Activated gamma-delta T cell (primary cell): Measurements from ENCODE around the gene ZMYND19.
"Not testable (repeated sequence)": the region's sequence is repeated elsewhere in the genome, so short reads cannot be mapped to it uniquely, and the experiment has no call there.

Source experiments
- DNase-seq: peaks from one replicate; lab custom pipeline; 2025; lab: John Stamatoyannopoulos, UW
- total RNA-seq, 2 donors: gene quantifications; one replicate each; lab custom pipeline; 2026; lab: John Stamatoyannopoulos, UW

The ZMYND19 gene
- 21.6 to 23.8 reads per million in 2 donors for total RNA-seq

DNA sequence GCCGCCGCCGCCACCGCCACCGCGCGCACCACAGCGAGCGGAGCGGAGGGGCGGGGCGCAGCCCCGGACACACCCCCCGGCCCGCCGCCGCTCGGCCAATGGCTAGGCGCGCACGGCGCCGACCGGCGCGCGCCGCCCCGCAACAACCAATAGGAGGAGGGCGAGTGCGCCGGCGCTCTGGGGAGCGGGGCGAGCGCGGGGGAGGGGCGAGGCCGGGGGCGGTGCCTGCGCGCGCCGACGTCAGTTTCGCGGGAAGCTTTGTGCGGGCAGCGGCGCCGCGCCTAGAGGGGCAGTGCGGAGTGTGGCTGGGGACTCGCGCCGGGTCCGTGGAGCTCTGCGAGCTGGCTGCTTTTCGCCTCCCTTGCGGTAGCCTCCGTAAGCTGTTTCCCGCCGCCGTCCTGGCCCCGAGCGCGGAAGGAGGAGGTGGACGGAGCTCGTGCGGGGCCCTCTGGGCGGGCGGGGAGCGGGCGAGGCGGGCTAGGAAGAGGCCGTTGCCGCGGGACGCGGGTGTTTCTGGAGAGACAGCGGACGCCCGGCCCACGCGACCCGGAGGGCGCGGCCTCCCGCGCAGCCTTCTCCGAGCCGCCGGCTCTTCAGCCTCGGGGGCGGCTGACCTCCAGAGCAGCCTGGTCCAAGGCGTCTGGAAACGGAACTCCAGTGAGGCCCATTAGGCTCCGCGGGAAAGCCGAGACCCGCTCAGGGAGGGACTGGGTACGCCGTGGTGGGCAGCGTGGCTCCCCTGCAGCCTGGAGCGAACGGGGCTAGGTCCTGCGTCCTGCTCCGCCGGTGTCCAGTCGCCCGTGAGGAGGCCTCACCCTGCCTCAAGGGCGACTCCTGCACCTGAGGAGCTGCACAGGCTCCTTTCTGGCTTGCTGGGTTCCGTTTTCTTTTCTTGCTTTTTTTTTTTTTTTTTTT, at the start of gene ZMYND19:
Gene ZMYND19, minus strand, starts transcription at position 44 of the 915 bp plus-strand sequence. CDS start 249 bp downstream, outside the sequence.
- DNase-seq, result peak; percentile 89

DNA sequence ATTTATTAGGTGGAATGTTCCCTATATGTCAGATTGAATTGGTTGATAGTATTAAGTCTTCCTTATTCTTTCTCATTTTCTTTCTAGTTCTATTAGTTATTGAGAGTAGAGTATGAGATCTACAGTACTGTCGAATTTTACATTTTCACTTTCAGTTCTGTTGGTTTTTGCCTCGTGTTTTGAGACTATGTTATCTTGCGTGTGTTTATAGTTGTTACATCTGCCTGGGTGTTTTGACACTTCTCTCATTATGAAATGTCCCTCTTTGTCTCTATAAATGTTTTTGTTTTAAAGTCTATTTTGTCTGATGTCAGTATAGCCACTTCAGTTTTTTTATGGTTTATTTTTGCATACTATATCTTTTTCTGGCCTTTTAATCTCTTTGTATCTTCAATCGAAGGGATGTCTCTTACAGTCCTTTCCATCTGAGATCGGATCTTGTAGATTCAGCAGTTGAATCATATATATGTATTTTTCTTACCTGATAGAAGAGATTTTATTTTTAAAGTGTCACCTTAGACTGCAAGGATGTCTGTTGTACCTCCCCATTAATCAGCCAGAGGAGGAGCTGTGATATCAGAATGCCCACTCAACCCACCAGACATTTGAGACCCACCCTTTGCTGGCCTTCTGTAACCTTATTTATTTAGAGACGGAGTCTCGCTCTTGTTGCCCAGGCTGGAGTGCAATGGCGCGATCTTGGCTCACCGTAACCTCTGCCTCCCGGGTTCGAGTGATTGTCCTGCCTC, 49.2 kb upstream of the ZMYND19 start:
- no peak for DNase-seq

DNA sequence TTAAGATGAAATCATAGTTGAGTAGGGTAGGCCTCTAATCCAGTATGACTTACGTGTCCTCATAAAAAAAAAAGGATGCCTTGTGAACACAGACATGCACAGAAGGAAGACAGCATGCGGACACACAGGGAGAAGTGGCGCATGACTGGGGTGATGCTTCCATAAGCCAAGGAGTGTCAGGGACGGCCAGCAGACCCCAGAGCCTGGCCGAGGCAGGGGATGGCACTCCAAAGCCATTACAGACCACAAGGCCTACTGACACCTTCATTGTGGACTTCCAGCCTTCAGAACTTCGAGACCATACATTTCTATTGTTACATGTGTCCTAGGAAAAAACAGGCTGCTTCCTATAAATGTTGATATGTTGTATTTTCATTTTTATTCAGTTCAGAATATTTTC, 48.4 kb upstream of the ZMYND19 start:
- DNase-seq, result no peak

- no peak for DNase-seq
Observed at GRCh38 chr9:137634016-137634415, 43.7 kb upstream of the ZMYND19 start.

GRCh38 chr9:137632230-137633161, 42.2 kb upstream of the ZMYND19 start:
- no peak for DNase-seq

- DNase-seq, result no peak
Observed at GRCh38 chr9:137631345-137632229, 41.3 kb upstream of the ZMYND19 start.

DNA sequence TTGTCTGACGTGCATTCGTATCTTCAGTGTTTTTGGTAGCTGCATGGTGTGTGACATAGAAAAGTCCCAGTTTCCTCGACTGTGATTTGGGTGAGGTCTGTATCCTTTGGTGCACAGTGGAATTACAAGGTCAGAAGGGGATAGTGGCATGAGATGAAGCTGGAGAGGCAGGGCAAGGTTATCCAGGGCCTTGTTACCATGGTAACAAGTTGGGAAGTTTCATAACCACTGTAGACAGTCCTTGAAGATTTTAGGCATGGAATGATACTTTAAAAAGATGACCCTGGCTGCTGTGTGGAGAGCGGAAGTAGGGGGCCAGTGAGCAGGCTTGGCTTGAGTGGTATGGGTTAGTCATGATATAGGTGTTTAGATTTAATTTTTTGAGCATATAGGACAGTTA, 40.4 kb upstream of the ZMYND19 start:
- no peak for DNase-seq

- DNase-seq, result no peak
Observed at GRCh38 chr9:137630126-137630525, 39.8 kb upstream of the ZMYND19 start.

GRCh38 chr9:137627406-137627805, 37.1 kb upstream of the ZMYND19 start:
- not testable (repeated sequence) for DNase-seq

GRCh38 chr9:137626464-137626863, 36.2 kb upstream of the ZMYND19 start:
- no peak for DNase-seq

DNA sequence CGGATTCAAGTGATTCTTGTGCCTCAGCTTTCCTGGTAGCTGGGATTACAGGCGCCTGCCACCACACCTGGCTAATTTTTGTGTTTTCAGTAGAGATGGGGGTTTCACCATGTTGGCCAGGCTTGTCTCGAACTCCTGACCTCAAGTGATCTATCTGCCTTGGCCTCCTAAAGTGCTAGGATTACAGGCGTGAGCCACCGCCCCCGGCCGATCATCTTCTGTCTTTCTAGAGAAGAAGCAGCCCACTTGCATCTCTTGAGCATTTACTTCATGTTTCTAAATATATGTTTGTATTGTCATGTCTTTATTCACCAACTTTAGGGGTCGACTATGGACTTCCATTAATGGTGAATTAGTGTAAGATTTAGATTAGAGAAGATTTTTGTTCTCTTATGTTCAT, 31.9 kb upstream of the ZMYND19 start:
- not testable (repeated sequence) for DNase-seq

GRCh38 chr9:137621131-137621757, 30.9 kb upstream of the ZMYND19 start:
- no peak for DNase-seq

- no peak for DNase-seq
Observed at GRCh38 chr9:137620581-137620980, 30.3 kb upstream of the ZMYND19 start.

GRCh38 chr9:137620048-137620405, 29.7 kb upstream of the ZMYND19 start:
- DNase-seq, result no peak

- DNase-seq, result no peak
Observed at GRCh38 chr9:137619240-137620047, 29.1 kb upstream of the ZMYND19 start.

DNA sequence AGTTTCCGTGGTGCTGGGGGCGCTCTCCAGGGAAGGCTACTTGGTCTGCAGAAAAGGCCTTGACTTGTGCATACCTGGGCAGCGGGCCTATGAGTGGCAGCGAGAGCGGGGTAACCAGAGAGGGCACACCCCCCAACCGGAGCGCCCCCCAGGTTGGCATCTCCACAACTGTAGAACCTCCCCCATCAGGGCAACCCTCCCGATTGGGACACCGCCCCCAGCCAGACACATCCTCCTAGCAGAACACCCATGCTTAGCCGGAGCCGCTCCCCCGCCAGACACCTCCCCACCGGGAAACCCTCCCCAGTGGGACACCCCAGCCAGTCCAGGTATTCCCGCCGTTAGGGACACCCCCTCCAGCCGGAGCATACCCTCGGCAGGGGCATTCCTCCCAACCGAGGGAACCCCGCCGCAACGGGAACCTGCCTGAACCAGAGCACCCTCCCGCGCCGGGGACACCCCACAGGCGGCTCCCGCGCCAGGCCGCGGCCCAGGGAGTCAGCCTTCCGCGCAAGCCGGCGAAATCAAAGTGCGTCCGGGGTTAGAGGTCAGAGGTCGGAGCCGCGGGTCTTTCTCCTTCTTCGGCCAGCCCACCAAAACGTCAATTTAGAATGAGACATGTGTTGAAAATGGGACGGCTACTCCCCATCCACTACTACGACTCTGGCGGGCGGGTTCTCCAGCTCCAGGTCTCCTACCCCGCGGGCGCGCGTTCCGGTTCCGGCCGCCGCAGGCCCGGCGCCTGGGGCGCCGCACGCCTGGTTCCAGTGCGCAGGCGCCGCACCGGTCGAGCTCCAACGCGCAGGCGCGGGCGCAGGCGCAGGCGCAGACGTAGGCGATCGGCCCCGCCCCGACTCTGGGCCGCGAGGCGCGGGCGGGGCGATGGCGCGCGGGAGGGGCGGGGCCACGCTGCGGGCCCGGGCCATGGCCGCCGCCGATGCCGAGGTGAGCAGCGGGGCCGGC, 28.1 kb upstream of the ZMYND19 start, which contains the start of gene EHMT1:
Gene EHMT1, plus strand, starts transcription at position 901 of the 963 bp plus-strand sequence. Its CDS starts 24 bp downstream, at position 925.
- peak; percentile 86 for DNase-seq

DNA sequence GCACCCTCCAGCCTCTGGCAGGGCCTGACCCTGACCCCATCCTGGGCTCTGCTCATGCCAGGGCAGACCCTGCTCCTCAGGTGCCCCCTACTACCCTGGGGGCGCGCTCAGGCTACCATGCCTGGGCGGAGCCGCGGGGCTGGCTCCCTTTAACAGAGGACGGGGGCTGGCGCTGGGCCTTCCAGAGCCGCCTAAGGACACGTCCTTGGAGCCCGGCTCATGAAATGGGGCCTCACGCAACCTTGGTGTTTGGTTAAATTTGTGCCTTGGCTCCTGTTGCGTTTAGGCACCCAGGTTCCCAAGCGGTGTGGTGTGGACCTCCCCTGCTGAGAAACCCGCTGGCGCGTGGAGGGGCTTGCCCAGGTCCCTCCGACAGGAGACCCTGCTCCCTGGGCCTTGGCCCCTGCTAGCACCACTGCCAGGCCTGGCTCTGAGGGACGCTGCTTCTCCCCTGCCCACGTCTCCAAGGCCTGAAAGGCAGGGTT, 25.1 kb upstream of the ZMYND19 start:
- no peak for DNase-seq
